CD4-positive, alpha-beta T cell treated with Interleukin-15 for 1 hour (primary cell): Measurements from ENCODE around the gene GPR148.

Source experiments
- DNase-seq: peaks from one replicate; pipeline ENCODE4 v3.0.0-alpha.2; 2020

Gene GPR148

GRCh38 chr2:130754811-130755210, 25.9 kb downstream of the GPR148 start:
- DNase-seq = no peak

GRCh38 chr2:130755256-130756052, 26.6 kb downstream of the GPR148 start, which contains the start of gene AMER3:
AMER3 (plus strand) TSS chr2:130755540; CDS start chr2:130762073, 6,533 bp downstream.
- DNase-seq = no peak

DNA sequence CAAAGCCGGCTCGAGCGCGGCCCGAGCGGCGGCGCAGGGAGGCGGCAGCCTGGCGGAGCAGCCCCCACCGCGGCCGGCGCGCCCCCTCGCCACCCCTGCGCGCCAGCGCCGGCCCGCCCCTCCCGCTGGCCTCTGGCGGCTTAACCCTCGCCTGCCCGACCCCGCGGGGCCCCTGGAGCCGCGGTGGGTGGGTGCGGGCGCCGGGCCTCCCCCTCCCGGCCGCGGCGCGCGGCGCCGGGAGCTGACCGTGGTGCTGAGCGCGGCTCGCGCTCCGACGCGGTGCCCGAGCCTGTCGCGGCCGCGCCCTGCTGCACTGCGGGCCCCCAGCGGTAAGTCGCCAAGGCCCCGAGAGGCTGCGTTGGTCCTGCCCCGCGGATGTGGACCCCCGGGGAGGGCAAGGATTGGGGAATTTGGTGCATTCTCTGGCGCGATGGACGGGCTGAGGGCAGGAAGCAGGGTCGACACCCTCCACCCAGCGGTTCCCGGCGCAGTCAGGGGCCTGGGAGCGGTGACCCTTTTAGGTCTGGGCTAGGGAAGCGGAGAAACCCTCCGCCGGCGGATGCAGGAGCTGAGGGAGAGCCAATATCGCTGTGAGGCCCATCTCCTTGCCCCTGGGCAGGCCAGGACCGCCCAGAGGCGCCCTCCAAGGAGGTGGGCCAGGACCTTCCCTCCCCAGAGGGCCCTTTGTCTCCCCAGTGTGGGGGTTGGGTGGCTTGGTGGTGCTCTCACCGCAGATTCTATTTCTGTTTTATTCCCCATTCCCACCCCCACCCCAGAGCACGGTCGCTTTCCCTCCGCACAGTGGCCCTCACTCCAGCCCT, 27.4 kb downstream of the GPR148 start:
- no peak for DNase-seq

DNA sequence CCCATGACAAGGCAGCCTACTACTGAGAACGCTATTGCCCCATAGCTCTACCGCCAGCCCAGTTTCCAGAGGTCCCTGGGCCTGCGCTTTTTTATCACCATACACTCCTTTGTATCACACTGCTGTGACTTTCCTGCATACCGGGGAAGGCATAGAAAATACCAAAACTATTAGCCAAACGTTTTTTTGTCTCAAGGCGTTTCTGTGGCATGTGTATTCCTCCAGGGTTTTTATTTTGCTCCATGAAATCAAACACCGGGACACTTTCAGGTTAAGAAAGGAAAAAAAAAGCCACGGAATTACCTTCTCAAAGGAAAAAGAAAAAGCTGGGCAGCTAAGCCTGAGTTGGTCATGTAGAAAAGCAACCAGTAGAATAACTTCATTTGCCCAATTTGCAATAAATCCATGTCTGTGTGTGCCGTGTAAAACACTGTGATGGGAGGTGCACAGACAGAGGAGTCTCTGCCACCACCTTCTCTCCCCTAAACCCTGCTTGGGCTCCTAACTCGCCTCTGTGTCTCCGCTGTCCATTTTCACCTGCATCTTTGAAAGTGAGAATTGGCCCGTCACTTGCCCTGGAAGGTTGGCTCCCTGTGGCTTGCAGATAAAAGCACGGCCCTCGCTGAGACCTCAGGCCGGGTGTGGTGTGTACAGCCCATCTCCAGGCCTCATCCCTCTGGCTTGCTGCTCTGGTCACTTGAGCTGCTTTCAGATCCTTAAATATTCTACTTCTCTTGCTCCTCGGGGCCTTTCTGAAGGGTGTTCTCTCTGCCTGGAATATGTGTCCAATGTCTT, 28.2 kb downstream of the GPR148 start:
- DNase-seq = no peak

- no peak for DNase-seq
These were observed 31.3 kb downstream of the GPR148 start for GRCh38 chr2:130759906-130760753.

DNA sequence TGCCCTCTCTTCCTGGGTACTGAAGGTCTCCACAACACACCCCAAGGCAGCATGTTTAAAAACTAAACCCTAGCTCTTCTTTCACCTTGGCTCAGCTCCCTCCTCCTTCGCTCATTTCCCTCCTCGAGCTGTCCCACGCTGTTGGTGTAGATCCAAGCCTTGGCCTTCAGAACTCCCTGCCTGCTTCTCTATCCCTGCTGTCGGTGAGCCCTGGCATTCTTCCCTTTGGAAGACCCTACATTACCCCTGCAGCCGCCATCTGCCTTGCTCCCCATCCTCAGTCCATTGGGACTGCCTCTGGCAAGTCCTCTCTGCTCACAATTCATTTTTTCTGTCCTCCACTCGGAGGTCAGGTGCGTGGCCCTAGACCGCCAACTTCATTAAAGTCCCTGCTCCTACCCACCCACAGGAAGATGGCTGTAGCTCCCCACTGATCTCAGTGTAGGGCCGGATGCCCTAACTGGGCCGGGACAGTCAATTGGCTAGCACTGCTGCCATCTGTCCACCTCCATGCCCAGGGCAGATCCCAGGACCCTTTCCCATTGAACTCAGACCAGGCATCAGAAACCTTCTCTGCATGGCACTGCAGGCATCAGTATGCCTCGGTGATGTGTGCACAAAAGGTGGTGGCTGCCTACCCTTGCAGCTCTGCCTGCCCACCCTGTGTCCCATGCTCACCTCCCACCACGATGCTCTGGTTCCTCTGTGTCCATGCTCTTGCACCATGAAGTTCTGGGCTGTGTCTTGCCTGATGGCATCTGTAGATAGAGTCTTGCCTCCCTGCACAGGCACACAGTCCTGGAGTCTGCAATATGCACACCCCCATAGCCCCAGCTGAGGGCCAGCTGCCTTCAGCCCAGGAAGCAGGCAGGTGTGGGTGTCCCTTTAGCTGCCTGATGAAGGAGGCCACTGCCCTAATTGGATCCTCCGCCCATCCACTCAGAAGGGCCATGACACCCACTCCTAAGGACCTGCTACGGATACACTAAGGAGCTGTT, 32.2 kb downstream of the GPR148 start:
- no peak for DNase-seq

- DNase-seq = no peak
These were observed 33.4 kb downstream of the GPR148 start for GRCh38 chr2:130762031-130762909.

DNA sequence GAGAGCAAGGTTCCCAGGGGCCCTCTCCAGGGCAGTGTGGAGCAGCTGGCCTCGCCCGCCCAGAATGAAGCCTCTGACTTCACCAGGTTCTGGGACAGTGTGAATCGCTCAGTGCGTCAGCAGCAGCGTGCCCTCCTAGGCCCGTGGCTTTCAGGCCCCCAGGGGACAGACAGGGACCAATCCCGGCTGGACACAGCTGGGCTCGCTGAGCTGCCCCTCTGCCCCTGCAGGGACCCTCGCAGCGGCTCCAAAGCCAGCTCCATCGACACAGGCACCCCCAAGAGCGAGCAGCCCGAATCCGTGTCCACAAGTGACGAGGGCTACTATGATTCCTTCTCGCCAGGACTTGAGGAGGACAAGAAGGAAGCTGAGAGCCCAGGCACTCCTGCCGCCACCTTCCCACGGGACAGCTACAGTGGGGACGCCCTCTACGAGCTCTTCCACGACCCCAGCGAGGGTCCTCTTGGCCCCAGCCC, 34.1 kb downstream of the GPR148 start:
- DNase-seq = no peak

GRCh38 chr2:130763405-130763804, 34.5 kb downstream of the GPR148 start:
- DNase-seq = no peak

DNA sequence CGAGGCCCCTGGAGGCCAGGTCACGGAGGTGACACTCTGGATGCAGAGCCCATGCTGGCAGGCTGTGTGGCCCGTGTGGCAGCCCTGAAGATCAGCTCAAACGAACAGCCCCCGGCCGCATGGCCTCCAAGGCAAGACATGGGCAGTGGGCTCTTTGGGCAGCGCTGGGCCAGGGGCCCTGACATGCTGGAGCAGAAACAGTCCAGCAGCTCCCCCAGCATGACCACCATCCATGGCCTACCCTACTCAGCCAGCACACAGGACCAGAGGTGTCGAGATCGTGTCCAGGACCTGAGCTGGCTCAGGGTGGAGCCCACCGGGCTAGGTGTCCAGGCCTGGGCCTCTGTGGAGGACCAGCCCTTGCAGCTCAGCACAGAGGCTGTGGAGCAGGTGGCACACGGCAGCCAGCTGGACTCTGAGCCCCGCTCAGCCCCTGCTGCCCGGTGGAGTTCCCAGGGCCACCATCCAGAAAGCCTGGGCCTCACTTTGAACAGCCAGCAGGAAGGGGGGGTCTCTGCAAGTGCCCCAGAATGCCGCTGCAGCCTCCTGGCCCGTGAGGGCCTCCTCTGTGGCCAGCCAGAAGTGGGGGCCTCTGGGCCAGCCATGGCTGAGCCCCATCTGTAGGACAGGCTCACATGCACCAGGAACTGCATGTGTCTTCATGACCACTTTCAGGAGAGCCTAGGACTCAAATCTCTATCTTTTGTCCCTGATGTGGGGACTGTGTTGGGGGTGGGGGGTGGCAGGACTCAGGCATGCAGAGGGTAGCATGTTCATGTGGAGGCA, 35.4 kb downstream of the GPR148 start:
- DNase-seq = no peak

GRCh38 chr2:130764821-130765115, 35.9 kb downstream of the GPR148 start:
- DNase-seq = no peak

DNA sequence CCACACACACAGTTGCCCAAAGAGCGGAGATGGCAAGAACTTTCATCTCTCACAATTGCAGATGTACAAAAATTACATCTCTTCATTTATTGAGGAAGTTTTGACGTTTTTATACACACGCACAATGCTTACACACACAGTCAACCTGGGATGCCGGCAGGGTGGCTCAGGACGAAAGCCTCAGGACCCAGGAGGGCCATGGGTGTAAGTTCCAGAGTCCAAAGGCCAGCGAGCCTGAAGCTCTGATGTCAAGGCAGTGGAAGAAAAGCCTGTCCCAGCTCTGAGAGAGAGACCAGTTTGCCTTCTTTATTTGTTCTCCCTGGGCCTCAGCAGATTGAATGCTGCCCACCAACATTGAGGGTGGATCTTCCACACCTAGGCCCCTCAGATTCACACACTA, 36.6 kb downstream of the GPR148 start:
- no peak for DNase-seq

DNA sequence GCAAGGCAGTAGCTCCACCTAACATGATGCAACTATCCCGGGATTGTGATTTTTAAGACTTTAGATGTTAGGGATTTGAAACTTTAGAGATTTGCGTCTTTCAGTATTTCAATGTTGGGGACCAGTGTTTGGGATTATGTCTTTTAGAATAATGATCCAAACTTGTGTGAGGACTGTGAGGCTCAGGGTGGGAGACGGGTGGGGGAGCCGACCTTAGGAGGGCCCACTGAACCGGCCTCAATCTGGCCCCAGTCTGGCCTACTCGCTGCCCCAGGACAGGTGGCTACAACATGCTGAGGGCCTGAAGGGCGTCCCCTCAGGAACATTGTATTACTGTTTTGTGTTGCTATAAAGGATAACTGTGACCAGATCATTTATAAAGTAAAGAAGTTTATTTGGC, 37.2 kb downstream of the GPR148 start:
- DNase-seq = no peak

DNA sequence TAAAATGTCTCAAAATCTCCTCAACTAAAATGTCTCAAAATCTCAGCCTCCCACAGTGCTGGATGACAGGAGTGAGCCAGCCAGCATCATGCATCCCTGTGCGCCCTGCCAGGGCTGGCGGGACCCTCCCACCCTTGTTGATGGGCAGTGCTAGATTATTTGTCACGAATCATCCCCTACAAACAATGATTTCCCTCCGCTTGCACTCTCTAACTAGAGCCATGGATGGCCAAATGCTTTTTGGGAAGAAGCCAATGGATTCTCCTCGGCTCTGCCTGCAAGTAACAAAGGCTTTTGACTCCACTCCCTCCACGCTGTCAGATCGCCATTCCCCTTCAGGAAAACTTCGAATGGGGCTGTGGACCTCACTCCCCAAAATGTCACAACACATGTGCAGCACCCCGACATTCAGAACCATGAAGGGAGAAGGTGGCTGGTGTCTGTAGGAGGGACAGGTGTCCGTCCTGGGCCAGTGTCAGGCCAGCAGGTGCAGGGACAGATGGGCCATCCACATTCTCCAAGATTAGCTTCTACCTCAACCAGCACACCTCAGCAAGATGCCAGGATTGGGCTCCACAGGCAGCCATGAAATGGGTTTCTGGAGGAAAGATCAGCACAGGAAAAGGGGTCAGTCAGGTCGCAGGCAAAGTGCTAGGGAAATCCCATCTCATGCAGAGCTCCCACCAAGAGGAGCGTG, 38.0 kb downstream of the GPR148 start:
- DNase-seq = no peak

DNA sequence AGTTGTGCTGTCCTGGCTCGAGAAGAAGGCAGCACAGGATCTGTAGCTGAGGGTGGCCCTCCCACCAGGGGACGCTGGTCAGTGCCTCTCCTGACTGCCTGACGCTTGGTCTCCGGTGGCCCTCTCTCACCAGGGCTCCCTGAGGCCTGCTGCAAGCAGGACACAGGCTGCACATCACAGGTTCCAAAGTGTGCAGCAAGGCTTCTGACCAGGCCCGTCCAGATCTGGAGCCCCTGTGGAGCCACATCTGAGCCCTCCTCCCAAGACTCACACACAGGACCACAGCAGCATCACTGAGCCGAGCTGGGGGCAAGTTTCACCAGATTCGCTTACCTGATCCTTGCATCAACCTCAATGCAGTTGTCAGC, 38.5 kb downstream of the GPR148 start:
- DNase-seq = no peak

- no peak for DNase-seq
These were observed 39.5 kb downstream of the GPR148 start for GRCh38 chr2:130768191-130768855.

GRCh38 chr2:130769343-130769907, 40.6 kb downstream of the GPR148 start:
- no peak for DNase-seq

DNA sequence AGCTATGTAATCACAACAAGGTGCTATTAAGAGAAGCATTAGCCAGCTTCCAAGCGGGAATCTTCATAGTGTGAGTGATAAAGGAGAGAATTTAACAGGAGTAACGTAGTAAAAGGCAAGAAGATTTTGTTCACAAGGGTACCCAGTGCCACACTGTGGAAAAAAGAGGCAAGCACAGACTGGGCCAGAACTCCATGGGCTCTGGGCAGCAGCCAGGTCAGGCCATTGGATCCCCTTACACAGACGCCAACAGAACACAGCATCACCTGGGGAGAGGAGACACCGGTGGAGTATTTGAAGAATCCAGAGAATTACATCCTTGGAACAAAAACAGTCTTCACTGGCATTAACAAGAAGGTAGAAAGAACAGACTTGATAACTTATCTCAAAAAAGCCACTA, 47.7 kb downstream of the GPR148 start:
- DNase-seq = no peak
